GM12801 (cell line): ENCODE measurements around the gene LRRTM4.

Experiments
- TF ChIP-seq, protein P1 (sequence below): IDR thresholded peaks from one replicate; pipeline ENCODE4 v1.5.1; 2011; ENCODE audit warnings: control low read depth; ENCODE audit not compliant: insufficient read length; ENCODE audit errors: extremely low read depth

Gene LRRTM4

DNA sequence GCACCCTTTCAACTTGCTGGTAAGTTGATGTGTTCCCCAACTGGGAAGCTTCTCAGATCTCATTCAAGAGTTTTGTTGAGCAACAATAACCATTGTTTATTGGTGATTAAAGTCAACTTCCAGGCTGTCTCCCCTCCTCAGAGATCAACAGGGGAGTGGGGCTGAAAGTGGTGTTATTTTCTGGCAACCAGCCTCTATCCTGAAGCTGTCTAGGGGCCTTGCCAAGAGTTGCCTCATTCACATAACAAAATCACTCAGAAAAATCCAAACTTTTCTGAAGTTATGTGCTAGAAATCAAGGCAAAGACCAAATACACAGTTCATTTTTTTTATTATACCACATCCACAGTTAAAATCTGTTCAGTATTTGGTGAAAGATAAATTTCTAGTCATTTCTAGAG lies 788.4 kb downstream of the LRRTM4 start:
- TF ChIP-seq, protein P1, sequence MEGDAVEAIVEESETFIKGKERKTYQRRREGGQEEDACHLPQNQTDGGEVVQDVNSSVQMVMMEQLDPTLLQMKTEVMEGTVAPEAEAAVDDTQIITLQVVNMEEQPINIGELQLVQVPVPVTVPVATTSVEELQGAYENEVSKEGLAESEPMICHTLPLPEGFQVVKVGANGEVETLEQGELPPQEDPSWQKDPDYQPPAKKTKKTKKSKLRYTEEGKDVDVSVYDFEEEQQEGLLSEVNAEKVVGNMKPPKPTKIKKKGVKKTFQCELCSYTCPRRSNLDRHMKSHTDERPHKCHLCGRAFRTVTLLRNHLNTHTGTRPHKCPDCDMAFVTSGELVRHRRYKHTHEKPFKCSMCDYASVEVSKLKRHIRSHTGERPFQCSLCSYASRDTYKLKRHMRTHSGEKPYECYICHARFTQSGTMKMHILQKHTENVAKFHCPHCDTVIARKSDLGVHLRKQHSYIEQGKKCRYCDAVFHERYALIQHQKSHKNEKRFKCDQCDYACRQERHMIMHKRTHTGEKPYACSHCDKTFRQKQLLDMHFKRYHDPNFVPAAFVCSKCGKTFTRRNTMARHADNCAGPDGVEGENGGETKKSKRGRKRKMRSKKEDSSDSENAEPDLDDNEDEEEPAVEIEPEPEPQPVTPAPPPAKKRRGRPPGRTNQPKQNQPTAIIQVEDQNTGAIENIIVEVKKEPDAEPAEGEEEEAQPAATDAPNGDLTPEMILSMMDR: no peak

DNA sequence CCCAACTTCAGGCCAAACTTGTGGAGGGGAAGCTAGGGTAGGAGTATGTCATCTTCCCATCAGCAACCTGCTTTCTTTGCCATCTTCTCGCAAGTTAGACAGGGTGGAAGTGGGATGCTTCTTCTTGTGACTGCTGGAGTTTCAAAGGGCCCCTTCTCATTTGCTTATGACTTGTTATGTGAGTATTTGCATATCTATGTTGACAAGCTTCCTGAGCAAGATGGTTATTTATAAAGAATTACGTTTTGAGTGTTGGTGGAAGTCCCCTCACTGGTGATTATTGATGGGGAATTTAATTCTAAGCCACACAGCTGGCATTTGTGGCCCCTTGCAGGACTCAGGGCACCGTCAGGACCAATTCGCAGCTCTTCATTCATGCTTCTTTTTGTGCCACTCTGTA lies 791.0 kb downstream of the LRRTM4 start:
- TF ChIP-seq, protein P1: no peak

DNA sequence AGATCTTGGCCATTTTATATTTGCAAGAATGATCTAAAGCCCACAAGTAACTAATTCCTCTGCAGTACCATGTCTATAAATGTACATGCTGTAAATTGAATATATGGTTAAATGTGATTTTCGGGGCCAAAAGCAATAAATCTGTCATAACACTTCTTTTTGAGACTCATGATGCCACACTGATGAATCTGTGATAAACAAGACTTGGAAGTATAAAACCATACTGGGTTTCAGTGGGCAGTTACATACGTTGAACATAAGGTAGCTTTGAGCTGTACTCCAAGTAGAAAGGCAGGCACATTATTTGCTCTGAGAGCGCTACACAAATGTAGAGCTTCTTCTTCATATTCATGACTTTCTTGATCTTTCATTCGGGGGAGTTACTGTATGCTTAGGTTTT lies 792.2 kb downstream of the LRRTM4 start:
- TF ChIP-seq, protein P1: no peak

DNA sequence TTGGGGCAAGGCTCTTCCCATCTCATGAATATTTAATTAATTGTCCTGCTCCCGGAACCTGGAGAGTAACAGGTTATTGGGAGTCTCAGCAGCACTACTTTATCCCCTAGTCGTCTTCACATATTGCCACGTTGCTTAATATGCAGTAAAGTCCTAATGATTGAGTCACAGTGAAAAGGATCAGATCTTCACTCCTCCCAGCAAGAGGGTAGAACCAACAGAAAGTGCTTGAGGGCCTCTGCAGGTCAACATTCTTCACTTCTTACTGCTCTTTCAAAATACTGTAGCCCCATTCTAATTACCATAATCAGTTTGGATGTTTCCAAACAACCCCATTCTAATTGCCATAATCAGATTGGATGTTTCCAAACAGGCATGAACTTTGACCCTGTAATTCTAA lies 801.0 kb downstream of the LRRTM4 start:
- TF ChIP-seq, protein P1: no peak

DNA sequence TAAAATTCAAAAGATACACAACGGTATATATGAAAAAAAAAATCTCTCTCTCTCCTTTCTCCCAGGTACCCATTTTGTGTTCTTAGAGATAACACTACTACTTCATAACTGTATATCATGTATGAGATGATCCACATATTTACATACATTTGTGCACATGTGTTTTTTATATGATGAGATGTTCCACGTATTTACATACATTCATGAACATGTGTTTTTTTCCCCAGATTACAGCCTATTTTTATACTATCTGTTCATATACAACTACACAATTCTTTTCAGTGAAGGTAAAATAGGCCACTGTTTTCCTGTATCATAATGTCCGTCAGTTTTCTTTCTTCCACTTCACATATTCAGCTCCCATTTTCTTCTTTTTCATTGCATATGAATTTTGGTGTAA lies 808.9 kb downstream of the LRRTM4 start:
- TF ChIP-seq, protein P1: no peak

DNA sequence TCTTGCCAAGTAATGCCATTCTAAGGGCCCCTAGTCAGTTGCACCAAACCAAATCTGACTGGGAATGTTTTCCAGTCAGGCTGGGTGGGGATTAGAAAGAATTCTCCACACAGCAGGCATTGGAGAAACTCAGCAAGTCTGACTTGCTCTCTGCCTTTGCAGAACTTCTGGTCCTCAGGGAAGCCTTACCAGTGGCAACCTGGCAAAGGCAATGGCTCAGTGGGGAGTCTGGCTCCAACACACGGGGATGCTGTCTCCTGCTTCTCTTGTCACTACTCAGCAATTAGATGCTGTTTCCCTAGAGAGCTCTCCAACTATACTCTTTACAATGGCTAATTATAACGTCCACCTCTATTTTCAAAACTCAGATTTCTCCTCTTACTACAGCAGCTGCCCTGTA lies 810.7 kb downstream of the LRRTM4 start:
- TF ChIP-seq, protein P1: no peak

DNA sequence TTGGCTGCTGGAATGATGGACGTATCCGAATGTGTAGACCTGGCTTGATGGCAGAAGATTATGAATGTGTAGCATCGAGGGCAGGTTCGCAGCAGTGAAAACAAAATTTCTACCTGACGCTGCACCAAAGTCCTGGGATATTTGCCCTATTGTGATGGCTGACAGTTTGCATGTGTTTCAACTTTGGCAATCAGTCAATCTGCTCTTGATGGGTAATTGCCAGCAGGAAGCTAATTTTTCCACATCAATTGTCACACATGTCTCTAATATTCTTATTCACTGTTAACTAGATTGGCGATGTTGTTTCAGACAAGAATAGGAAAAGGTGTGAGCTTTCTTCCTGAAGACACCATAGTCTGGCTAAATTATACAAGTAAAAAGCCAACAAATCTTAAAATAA lies 821.3 kb downstream of the LRRTM4 start:
- TF ChIP-seq, protein P1: no peak
